ENCODE measurements around the gene CMKLR1.

Gene CMKLR1

DNA sequence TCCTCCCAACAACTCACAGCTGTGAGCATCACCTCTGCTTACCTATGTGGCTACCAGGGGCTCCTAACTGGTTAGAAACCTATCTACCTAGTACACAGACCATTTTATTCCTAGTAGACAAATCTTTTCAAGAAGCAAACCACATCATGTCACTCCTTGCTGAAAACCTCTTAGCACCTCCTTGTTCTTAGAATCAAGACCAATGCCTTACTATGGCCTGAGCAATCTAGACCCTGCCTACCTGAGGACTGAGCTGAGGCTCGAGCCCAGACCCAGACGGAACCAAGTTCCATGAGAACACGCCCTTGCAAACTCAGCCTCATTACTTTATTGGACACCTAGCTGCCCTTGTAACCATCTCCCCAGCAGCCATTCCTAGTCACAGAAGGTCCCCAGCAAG is 32.6 kb downstream of the CMKLR1 start:
- TF ChIP-seq CTCF (IDR thresholded peaks at IDR 0.05; ENCODE audit: low read depth, low read length, missing control alignments): no peak
- H3K4me3 ChIP-seq (replicated peaks; ENCODE audit: low read depth, low read length): no peak overlapping the region
- DNase-seq (ENCODE audit: extremely low read depth, low read depth): no peak

GRCh38 chr12:108305991-108306501 is 33.1 kb downstream of the CMKLR1 start:
- peak overlapping the region; percentile 16; the same call in 1 of the 2 replicates for H3K4me3 ChIP-seq (replicated peaks; ENCODE audit: low read depth, low read length)
- peak; percentile 21 for DNase-seq (ENCODE audit: extremely low read depth, low read depth)
- no peak for TF ChIP-seq CTCF (IDR thresholded peaks at IDR 0.05; ENCODE audit: low read depth, low read length, missing control alignments)

- TF ChIP-seq CTCF (IDR thresholded peaks at IDR 0.05; ENCODE audit: low read depth, low read length, missing control alignments): no peak
- H3K4me3 ChIP-seq (replicated peaks; ENCODE audit: low read depth, low read length): peak overlapping the region; percentile 16; the same call in 1 of the 2 replicates
- peak; percentile 77 for DNase-seq (ENCODE audit: extremely low read depth, low read depth)
Measured at GRCh38 chr12:108305520-108305919, 33.6 kb downstream of the CMKLR1 start.

- no peak for DNase-seq (ENCODE audit: extremely low read depth, low read depth)
- no peak overlapping the region for H3K4me3 ChIP-seq (replicated peaks; ENCODE audit: low read depth, low read length)
- no peak for TF ChIP-seq CTCF (IDR thresholded peaks at IDR 0.05; ENCODE audit: low read depth, low read length, missing control alignments)
Measured at GRCh38 chr12:108304633-108305032, 34.5 kb downstream of the CMKLR1 start.

DNA sequence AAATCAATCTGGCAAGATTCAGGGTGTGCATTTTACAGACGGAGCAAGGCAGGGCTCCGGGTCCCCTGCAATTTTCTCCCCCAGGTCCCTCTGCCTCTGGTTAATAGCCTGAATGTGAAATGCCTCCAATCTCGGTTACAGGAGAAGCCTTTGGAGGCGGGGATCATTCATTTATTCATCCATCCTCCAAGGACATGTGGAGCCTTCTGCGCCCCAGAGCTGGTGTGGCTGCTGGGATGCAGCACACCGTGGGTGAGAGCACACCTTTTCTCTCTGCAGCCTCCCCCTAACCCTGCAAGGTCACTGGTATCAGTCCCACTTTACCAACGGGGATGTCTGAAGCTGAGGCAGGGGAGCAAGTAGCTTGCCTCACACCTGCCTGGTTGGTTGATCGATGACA is 35.4 kb downstream of the CMKLR1 start:
- no peak overlapping the region for H3K4me3 ChIP-seq (replicated peaks; ENCODE audit: low read depth, low read length)
- TF ChIP-seq CTCF (IDR thresholded peaks at IDR 0.05; ENCODE audit: low read depth, low read length, missing control alignments): no peak
- no peak for DNase-seq (ENCODE audit: extremely low read depth, low read depth)

GRCh38 chr12:108302403-108303311 is 36.5 kb downstream of the CMKLR1 start:
- no peak overlapping the region for H3K4me3 ChIP-seq (replicated peaks; ENCODE audit: low read depth, low read length)
- DNase-seq (ENCODE audit: extremely low read depth, low read depth): peak; percentile 25

More at GRCh38 chr12:108302403-108303311, 36.5 kb downstream of the CMKLR1 start:
- no peak for TF ChIP-seq CTCF (IDR thresholded peaks at IDR 0.05; ENCODE audit: low read depth, low read length, missing control alignments)
